GM12875 (cell line): Measurements from ENCODE around the gene WNK2.

ENCODE experiments used
- H3K4me3 ChIP-seq: one replicate; pipeline ENCODE4 v1.5.1; 2011; ENCODE audit warnings: low read depth, low read length, control low read depth
- CTCF ChIP-seq: IDR thresholded peaks from 2 replicates; pipeline ENCODE4 v1.5.1; 2011; ENCODE audit warnings: low read depth, mild to moderate bottlenecking, control low read depth, inconsistent platforms, low read length, moderate library complexity, borderline replicate concordance; ENCODE audit not compliant: insufficient read depth

Gene WNK2

GRCh38 chr9:93301911-93302541 lies 118.1 kb downstream of the WNK2 start:
- H3K4me3 ChIP-seq = no peak overlapping the region
- TF ChIP-seq CTCF = no peak

- H3K4me3 ChIP-seq = no peak overlapping the region
- TF ChIP-seq CTCF = peak; percentile 61
These were observed 118.8 kb downstream of the WNK2 start for GRCh38 chr9:93302586-93303257.

- H3K4me3 ChIP-seq = no peak overlapping the region
- no peak for TF ChIP-seq CTCF
These were observed 119.4 kb downstream of the WNK2 start for GRCh38 chr9:93303258-93303771.

- no peak overlapping the region for H3K4me3 ChIP-seq
- no peak for TF ChIP-seq CTCF
These were observed 120.1 kb downstream of the WNK2 start for GRCh38 chr9:93303806-93304573.

- peak; percentile 63; the same call in 1 of the 2 replicates for TF ChIP-seq CTCF
These were observed 120.9 kb downstream of the WNK2 start for GRCh38 chr9:93304574-93305496.

GRCh38 chr9:93305497-93306020 lies 121.6 kb downstream of the WNK2 start:
- no peak for TF ChIP-seq CTCF
- no peak overlapping the region for H3K4me3 ChIP-seq

More at GRCh38 chr9:93304574-93305496, 120.9 kb downstream of the WNK2 start:
- no peak overlapping the region for H3K4me3 ChIP-seq
